ENCODE data around the gene TSC22D1. TPM values are rescaled to one million over a fixed set of nuclear protein-coding genes. Genes with fewer than 3 reads are reported as not detected.

The TSC22D1 gene
- total RNA-seq, 1 experiment from 2014 or later, result 37.2 TPM

DNA sequence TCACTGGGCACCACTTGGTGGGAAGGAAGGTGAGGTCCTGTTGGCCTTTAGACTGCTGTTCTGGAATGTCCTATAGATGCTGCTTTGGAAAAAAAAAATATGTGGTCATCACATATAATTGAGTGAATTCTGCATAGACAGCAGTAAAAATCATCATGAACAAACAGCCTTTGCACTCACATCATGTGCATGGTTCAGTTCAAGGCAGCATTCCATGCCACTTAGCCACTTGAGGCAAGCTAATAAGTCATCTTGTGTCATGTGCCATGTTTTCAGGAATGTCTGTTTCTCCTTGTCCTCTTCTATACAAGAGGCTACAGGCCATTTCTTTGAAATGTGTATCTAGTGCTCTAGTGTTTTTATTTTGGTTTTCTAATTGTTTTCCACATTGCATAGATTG, 43.9 kb upstream of the TSC22D1 start:
- H3K27me3 ChIP-seq (replicated peaks; ENCODE audit: insufficient read depth, low read depth, low read length, poor library complexity), result no peaks in the 10 kb centered on the region
- no peak for TF ChIP-seq EZH2 (IDR thresholded peaks at IDR 0.05; ENCODE audit: borderline replicate concordance, low read depth, low read length, poor library complexity, severe bottlenecking)
- TF ChIP-seq, protein P1, sequence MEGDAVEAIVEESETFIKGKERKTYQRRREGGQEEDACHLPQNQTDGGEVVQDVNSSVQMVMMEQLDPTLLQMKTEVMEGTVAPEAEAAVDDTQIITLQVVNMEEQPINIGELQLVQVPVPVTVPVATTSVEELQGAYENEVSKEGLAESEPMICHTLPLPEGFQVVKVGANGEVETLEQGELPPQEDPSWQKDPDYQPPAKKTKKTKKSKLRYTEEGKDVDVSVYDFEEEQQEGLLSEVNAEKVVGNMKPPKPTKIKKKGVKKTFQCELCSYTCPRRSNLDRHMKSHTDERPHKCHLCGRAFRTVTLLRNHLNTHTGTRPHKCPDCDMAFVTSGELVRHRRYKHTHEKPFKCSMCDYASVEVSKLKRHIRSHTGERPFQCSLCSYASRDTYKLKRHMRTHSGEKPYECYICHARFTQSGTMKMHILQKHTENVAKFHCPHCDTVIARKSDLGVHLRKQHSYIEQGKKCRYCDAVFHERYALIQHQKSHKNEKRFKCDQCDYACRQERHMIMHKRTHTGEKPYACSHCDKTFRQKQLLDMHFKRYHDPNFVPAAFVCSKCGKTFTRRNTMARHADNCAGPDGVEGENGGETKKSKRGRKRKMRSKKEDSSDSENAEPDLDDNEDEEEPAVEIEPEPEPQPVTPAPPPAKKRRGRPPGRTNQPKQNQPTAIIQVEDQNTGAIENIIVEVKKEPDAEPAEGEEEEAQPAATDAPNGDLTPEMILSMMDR (conservative IDR thresholded peaks at IDR 0.05; ENCODE audit: low read depth, low read length), result no peak
- intact Hi-C loops (cut with micrococcal nuclease; ENCODE audit: unreplicated experiment), result no loop called here
- H3K4me1 ChIP-seq (ENCODE audit: insufficient read depth, low read length, poor library complexity, severe bottlenecking), result no peaks in the 10 kb centered on the region
- BruUV-seq (replicated peaks), result no TSS peak
- CTCF ChIA-PET, result no interaction called here
- POLR2A ChIA-PET (ENCODE audit: low non-redundant PET), result no interaction called here
- no peak for DNase-seq (ENCODE audit: low spot score)
- H3K9me3 ChIP-seq (ENCODE audit: low read depth, low read length, poor library complexity, severe bottlenecking), result no peaks in the 10 kb centered on the region
- H3K27ac ChIP-seq (ENCODE audit: low read depth, low read length, poor library complexity, severe bottlenecking), result no peak overlapping the region
- H3K4me3 ChIP-seq (ENCODE audit: low read depth, low read length, poor library complexity, severe bottlenecking), result no peak overlapping the region
- no peaks in the 10 kb centered on the region for H3K36me3 ChIP-seq (ENCODE audit: insufficient read depth, low read length, poor library complexity, severe bottlenecking)

DNA sequence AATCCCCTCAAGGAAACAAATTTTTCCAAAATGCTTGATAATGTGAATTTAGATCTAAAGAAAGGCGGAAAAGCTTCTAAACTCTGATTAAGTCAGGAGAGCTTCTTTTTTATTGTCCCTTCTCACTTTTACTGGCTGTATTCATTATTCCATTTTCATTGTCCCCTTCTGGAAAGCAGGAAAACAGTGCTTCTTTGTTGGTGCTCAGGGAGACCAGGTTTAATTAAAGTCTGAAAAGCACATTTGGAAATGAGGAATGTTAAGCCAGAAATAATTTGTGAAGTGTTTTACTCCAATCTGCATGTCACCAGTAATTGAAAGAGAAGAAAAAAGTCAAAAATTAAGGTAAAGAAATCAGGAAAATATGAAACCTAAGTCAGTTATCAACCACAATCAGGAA, 43.5 kb upstream of the TSC22D1 start:
- BruUV-seq (replicated peaks), result no TSS peak
- no peaks in the 10 kb centered on the region for H3K9me3 ChIP-seq (ENCODE audit: low read depth, low read length, poor library complexity, severe bottlenecking)

DNA sequence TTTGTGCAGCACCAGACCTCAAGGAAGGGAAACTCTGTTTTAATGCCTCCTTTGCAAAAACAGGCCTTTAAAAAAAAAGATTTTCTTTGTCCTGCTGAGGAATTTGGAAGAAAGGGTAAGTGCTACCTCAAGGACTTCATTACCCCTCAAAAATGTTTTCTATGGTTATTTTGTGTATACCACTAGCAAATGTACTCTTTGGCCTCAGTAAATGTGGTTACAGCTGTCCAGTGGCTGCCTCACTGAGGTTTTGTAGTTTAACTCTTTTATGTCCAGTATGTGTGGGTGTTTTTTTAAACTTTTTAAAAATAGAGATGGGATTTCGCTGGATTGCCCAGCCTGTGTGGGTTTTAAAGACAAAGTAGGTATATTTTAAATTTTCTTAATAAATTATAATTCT, 42.2 kb upstream of the TSC22D1 start:
- BruUV-seq (replicated peaks), result no TSS peak
- no peak for DNase-seq (ENCODE audit: low spot score)
- no peak overlapping the region for H3K27ac ChIP-seq (ENCODE audit: low read depth, low read length, poor library complexity, severe bottlenecking)

More for the DNA sequence above, 43.5 kb upstream of the TSC22D1 start:
- intact Hi-C loops (cut with micrococcal nuclease; ENCODE audit: unreplicated experiment), result no loop called here
- Histone ChIP-seq H3K27ac (ENCODE audit: low read depth, low read length, poor library complexity, severe bottlenecking) (no peak overlapping the region), H3K4me3 (ENCODE audit: low read depth, low read length, poor library complexity, severe bottlenecking) (no peak overlapping the region), H3K4me1 (ENCODE audit: insufficient read depth, low read length, poor library complexity, severe bottlenecking) (no peaks in the 10 kb centered on the region), H3K27me3 (replicated peaks; ENCODE audit: insufficient read depth, low read depth, low read length, poor library complexity) (no peaks in the 10 kb centered on the region), H3K36me3 (ENCODE audit: insufficient read depth, low read length, poor library complexity, severe bottlenecking) (no peaks in the 10 kb centered on the region)
- DNase-seq (ENCODE audit: low spot score), result no peak
- TF ChIP-seq, protein P1 (conservative IDR thresholded peaks at IDR 0.05; ENCODE audit: low read depth, low read length), result no peak
- TF ChIP-seq EZH2 (IDR thresholded peaks at IDR 0.05; ENCODE audit: borderline replicate concordance, low read depth, low read length, poor library complexity, severe bottlenecking), result no peak
- CTCF ChIA-PET, result no interaction called here
- POLR2A ChIA-PET (ENCODE audit: low non-redundant PET), result no interaction called here

More for the DNA sequence above, 42.2 kb upstream of the TSC22D1 start:
- TF ChIP-seq, protein P1 (conservative IDR thresholded peaks at IDR 0.05; ENCODE audit: low read depth, low read length), result no peak
- no peak for TF ChIP-seq EZH2 (IDR thresholded peaks at IDR 0.05; ENCODE audit: borderline replicate concordance, low read depth, low read length, poor library complexity, severe bottlenecking)
- Histone ChIP-seq H3K27me3 (replicated peaks; ENCODE audit: insufficient read depth, low read depth, low read length, poor library complexity) (no peaks in the 10 kb centered on the region), H3K9me3 (ENCODE audit: low read depth, low read length, poor library complexity, severe bottlenecking) (no peaks in the 10 kb centered on the region), H3K4me3 (ENCODE audit: low read depth, low read length, poor library complexity, severe bottlenecking) (no peak overlapping the region), H3K36me3 (ENCODE audit: insufficient read depth, low read length, poor library complexity, severe bottlenecking) (no peaks in the 10 kb centered on the region), H3K4me1 (ENCODE audit: insufficient read depth, low read length, poor library complexity, severe bottlenecking) (no peaks in the 10 kb centered on the region)
- ChIA-PET CTCF (no interaction called here), POLR2A (ENCODE audit: low non-redundant PET) (no interaction called here)
- intact Hi-C loops (cut with micrococcal nuclease; ENCODE audit: unreplicated experiment), result no loop called here

All from A673 (cell line).